A549 treated with dexamethasone at 1 μM for 4 hours (cell line): ENCODE data around the gene CCL26. TPM values are rescaled to one million over a fixed set of nuclear protein-coding genes. Genes with fewer than 3 reads are reported as not detected.

ENCODE experiments used
- total RNA-seq: library from RNA; stranded (reverse); fragments of 200-300 nt; extraction: Qiagen RNA extraction; gene quantifications from 5 replicates; pipeline ENCODE4 v1.2.3, GENCODE V29; 2022

CCL26 gene, protein sequence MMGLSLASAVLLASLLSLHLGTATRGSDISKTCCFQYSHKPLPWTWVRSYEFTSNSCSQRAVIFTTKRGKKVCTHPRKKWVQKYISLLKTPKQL
- total RNA-seq, result 6.7 to 11.1 TPM (median 7.7 TPM) in 5 replicates

DNA sequence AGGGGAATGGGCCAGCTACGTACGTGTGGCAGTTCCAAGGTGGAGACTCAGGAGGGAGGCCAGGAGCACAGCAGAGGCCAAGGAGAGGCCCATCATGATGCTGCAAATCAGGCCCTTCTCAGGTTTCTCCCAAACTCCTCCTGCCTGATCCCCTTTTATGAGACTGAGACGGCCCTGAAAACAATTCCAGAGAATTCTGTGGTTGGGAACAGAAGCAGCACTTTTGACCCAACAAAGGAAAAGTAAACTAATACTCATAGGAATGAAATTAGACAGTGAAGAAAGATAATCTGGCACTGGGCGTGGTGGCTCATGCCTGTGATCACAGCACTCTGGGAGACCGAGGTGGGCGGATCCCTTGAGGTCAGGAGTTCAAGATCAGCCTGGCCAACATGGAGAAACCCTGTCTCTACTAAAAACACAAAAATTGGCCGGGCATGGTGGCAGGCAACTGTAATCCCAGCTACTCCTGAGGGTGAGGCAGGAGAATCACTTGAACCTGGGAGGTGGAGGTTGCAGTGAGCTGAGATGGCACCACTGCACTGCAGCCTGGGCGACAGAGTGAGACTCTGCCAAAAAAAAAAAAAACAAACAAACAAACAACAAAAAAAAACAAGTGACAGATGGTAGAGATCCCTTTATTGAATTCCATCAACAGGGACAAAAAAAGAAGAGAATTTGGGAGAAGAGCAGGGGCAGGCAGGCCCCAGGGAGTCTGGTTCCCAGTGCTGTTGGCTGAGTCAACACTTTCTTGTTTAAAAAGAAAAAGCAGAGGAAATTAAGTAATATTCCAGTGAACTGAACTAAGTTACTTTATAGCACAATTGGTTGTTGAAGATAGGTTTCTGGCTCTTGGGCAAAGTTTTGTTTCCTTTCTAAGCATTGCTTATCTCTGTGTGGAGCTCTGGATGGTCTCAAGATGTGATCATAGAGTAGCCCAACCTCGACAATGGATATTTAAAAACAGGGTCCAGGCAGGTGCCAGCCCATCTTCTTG, at the start of gene CCL26:
TSS of gene CCL26 (minus strand) at position 131 of the 997 bp plus-strand sequence. CDS start at position 96, 35 bp downstream.

DNA sequence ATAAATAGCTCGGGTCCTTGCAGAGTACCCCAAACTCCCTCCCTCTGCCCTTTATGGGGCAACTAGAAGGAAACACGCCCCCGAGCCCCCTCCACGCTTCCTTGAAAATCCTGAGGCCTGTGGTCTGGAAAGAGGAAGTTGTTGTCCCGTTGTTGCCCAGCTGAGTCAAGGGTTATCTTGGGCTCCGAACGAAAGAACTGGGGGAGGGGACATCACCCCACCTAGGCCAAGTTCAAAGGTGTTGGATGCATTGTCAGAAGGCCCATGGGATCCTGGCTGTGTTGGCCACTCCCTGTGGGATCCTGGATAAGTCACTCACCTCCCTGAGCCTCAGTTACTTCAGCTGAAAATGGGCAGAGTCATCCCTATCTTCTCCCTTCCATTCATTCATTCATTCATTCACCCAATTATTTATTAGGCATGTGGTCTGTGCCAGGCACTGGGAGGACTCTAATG, 41.8 kb upstream of the CCL26 start, which contains the start of gene CCL24:
TSS of gene CCL24 (minus strand) at position 26 of the 456 bp plus-strand sequence. CDS start 91 bp downstream, outside the sequence.

DNA sequence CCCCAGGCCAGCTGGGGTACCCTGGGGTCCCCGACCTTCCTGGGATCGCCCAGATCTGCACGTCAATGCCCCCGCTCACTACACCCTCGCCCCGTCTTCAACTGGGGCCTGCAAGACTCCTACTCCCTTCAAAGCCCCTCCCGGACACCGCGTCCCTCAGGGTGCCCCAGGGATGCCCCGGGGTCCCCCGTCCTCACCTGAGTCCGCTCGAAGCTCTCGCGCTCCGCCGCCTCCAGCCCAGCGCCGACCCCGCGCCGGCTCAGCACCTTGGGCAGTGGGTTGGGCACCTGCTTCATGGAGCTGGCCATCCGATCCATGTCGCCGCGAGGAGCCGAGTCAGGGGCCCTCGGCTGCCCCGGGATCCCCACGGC, 33.4 kb downstream of the CCL26 start, which contains the start of gene HIP1:
TSS of gene HIP1 (minus strand) at position 338 of the 371 bp plus-strand sequence. CDS start at position 317, 21 bp downstream.

Other genes with a start within 250 kb of the CCL26 start
- 20.0 to 30.9 TPM (median 30.0 TPM) in 5 replicates for gene HIP1, start 33.3 kb downstream of the CCL26 start, total RNA-seq
- not detected in 5 replicates for gene CCL24, start 41.6 kb upstream of the CCL26 start, total RNA-seq
- gene RHBDD2, start 106.8 kb upstream of the CCL26 start, total RNA-seq, result 73.7 to 95.1 TPM (median 91.9 TPM) in 5 replicates
- gene POR, start 142.9 kb upstream of the CCL26 start, total RNA-seq, result 101 to 167 TPM (median 157 TPM) in 5 replicates
- gene TMEM120A, start 222.4 kb upstream of the CCL26 start, total RNA-seq, result 37.7 to 48.3 TPM (median 45.4 TPM) in 5 replicates